ENCODE data around the gene TBCC.

DNA sequence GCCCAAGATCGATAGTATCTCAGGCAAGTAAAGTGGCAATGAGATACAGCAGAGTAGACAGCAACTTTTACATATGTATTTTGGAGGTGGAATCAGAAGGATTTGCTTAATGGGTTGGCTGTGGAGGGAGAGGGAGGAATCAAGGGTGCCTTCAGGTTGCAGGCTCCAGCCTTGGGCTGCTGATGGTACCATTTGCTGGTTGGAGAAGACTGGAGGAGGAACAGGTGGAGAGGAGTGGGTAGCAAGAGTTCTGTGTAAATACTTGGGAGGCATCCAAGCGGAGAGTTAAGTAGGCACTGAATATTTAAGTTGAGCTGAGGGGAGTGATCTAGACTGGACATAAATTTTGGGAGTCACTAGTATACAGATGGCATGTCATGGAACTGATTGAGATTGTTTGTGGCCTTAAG is 41.2 kb upstream of the TBCC start:
- no peak for TF ChIP-seq YY1 (IDR thresholded peaks at IDR 0.05; ENCODE audit: insufficient read depth, insufficient read length)
- TF ChIP-seq SUZ12 (IDR thresholded peaks at IDR 0.05; ENCODE audit: extremely low read depth, insufficient read depth, insufficient read length), result no peak
- TF ChIP-seq ZNF274 (IDR thresholded peaks at IDR 0.05; ENCODE audit: low read depth, low read length), result no peak

Data from NT2/D1 (cell line).